ENCODE measurements around the gene FRA10AC1.

FRA10AC1 gene

DNA sequence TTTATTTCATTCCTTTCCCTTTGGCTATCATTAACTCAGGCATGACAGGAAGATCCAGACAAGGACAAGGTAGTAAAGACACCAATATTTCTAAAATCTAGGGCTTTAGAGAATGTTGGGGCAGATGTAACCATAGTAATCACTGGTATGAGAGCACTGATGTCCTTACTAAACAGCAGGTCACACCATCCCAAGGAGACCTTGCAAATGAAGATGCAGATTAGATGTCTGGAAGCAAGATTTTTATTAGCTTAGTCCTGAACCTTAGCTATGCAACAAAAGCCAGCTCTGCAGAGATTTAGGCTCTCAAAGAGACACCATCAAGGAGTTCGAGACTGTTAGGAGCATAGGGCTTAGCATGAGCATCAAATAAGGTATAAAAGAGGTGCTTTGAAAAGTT is 23.6 kb upstream of the FRA10AC1 start:
- Histone ChIP-seq H3K79me2 (ENCODE audit: low read length) (no peaks in the 10 kb centered on the region), H2AFZ (ENCODE audit: low read depth, low read length) (no peak overlapping the region), H3K4me3 (ENCODE audit: low read length) (no peak overlapping the region), H3K9me3 (ENCODE audit: insufficient read depth, low read length) (no peaks in the 10 kb centered on the region), H4K20me1 (ENCODE audit: insufficient read depth, low read length) (no peaks in the 10 kb centered on the region), H3K4me1 (ENCODE audit: low read length) (peaks cover 6% of the 10 kb centered on the region; the same call in 1 of the 2 replicates), H3K36me3 (replicated peaks; ENCODE audit: low read depth, low read length) (no peaks in the 10 kb centered on the region), H3K27ac (ENCODE audit: low read length) (no peak overlapping the region), H3K27me3 (ENCODE audit: low read depth, low read length) (no peaks in the 10 kb centered on the region), H3K4me2 (ENCODE audit: low read length) (no peak overlapping the region), H3K9ac (ENCODE audit: low read length) (no peak overlapping the region)
- TF ChIP-seq, protein P1, sequence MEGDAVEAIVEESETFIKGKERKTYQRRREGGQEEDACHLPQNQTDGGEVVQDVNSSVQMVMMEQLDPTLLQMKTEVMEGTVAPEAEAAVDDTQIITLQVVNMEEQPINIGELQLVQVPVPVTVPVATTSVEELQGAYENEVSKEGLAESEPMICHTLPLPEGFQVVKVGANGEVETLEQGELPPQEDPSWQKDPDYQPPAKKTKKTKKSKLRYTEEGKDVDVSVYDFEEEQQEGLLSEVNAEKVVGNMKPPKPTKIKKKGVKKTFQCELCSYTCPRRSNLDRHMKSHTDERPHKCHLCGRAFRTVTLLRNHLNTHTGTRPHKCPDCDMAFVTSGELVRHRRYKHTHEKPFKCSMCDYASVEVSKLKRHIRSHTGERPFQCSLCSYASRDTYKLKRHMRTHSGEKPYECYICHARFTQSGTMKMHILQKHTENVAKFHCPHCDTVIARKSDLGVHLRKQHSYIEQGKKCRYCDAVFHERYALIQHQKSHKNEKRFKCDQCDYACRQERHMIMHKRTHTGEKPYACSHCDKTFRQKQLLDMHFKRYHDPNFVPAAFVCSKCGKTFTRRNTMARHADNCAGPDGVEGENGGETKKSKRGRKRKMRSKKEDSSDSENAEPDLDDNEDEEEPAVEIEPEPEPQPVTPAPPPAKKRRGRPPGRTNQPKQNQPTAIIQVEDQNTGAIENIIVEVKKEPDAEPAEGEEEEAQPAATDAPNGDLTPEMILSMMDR (IDR thresholded peaks at IDR 0.05; ENCODE audit: low read depth, low read length): no peak
- no peak for TF ChIP-seq EZH2phosphoT487 (IDR thresholded peaks at IDR 0.05; ENCODE audit: low read depth)

DNA sequence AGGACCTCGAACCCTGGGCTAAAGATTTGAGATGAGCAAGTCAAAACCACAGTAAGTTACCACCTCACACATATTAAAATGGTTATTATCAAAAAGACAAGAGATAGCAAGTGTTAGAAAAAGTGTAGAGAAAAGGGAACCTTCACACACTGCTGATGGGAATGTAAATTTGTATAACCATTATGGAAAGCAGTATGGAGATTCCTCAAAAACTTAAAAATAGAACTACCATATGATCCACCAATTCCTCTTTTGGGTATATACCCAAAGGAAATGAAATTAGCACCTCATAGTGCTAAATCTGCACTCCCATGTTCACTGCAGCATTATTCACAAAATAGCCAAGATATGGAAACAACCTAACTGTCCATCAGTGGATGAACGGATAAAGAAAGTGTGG is 20.8 kb upstream of the FRA10AC1 start:
- no peaks in the 10 kb centered on the region for H3K27me3 ChIP-seq (ENCODE audit: low read depth, low read length)
- no peak for TF ChIP-seq EZH2phosphoT487 (IDR thresholded peaks at IDR 0.05; ENCODE audit: low read depth)
- TF ChIP-seq, protein P1 (IDR thresholded peaks at IDR 0.05; ENCODE audit: low read depth, low read length): no peak
- no peak overlapping the region for H3K27ac ChIP-seq (ENCODE audit: low read length)

DNA sequence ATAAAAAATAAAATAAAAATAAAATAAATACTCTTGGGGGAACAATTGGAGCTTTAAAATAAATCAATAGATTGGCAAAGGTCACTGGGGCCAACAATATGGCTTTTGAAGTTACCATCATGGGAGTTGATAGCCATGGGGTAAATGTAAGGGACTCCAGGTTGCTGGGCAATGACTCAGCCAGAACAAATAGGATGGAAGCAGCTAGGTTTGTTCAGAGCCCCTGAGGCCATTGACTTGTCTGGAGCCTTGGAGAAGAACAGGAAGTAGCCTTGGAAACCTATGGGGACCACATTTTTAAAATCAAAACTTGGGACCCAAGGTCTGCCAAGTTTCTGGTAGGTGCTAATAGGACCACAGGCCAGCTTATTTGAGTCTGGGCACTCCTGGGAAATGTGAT is 20.2 kb upstream of the FRA10AC1 start:
- H3K36me3 ChIP-seq (replicated peaks; ENCODE audit: low read depth, low read length): no peaks in the 10 kb centered on the region
- TF ChIP-seq, protein P1 (IDR thresholded peaks at IDR 0.05; ENCODE audit: low read depth, low read length): no peak
- no peak for TF ChIP-seq EZH2phosphoT487 (IDR thresholded peaks at IDR 0.05; ENCODE audit: low read depth)
- no peak overlapping the region for H3K9ac ChIP-seq (ENCODE audit: low read length)
- H3K9me3 ChIP-seq (ENCODE audit: insufficient read depth, low read length): no peaks in the 10 kb centered on the region
- peaks cover 26% of the 10 kb centered on the region for H3K4me1 ChIP-seq (ENCODE audit: low read length)
- H2AFZ ChIP-seq (ENCODE audit: low read depth, low read length): no peak overlapping the region
- H4K20me1 ChIP-seq (ENCODE audit: insufficient read depth, low read length): no peaks in the 10 kb centered on the region
- H3K79me2 ChIP-seq (ENCODE audit: low read length): no peaks in the 10 kb centered on the region
- no peak overlapping the region for H3K27ac ChIP-seq (ENCODE audit: low read length)
- H3K27me3 ChIP-seq (ENCODE audit: low read depth, low read length): no peaks in the 10 kb centered on the region
- H3K4me2 ChIP-seq (ENCODE audit: low read length): no peak overlapping the region
- H3K4me3 ChIP-seq (ENCODE audit: low read length): no peak overlapping the region

More for the DNA sequence above, 20.8 kb upstream of the FRA10AC1 start:
- Histone ChIP-seq H3K36me3 (replicated peaks; ENCODE audit: low read depth, low read length) (no peaks in the 10 kb centered on the region), H3K4me1 (ENCODE audit: low read length) (peaks cover 23% of the 10 kb centered on the region), H3K79me2 (ENCODE audit: low read length) (no peaks in the 10 kb centered on the region), H3K4me3 (ENCODE audit: low read length) (no peak overlapping the region), H3K4me2 (ENCODE audit: low read length) (no peak overlapping the region), H4K20me1 (ENCODE audit: insufficient read depth, low read length) (no peaks in the 10 kb centered on the region), H3K9me3 (ENCODE audit: insufficient read depth, low read length) (no peaks in the 10 kb centered on the region), H3K9ac (ENCODE audit: low read length) (no peak overlapping the region), H2AFZ (ENCODE audit: low read depth, low read length) (no peak overlapping the region)

DNA sequence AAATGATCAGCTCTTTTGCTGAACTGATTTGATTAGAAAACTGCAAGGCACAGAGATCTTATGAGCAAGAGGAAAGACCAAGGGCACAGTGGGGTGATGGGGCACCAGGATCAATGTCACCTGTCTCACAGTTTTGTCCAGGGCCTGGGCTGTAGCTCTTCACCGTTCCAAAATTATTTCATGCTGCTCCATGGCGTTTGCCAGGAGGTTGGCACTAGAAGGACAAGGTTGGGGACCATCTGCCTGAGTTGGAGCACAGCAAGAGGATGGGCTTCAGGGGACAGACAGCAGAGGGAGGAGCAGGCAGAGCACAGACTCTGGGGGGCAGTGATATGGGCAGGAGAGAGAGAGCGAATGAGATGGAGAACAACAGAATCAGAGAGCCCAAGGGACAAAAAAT is 17.5 kb upstream of the FRA10AC1 start:
- H4K20me1 ChIP-seq (ENCODE audit: insufficient read depth, low read length): no peaks in the 10 kb centered on the region
- no peaks in the 10 kb centered on the region for H3K79me2 ChIP-seq (ENCODE audit: low read length)
- no peak overlapping the region for H3K4me3 ChIP-seq (ENCODE audit: low read length)
- no peaks in the 10 kb centered on the region for H3K27me3 ChIP-seq (ENCODE audit: low read depth, low read length)
- peaks cover 45% of the 10 kb centered on the region for H3K4me1 ChIP-seq (ENCODE audit: low read length)
- no peak for TF ChIP-seq EZH2phosphoT487 (IDR thresholded peaks at IDR 0.05; ENCODE audit: low read depth)
- TF ChIP-seq, protein P1 (IDR thresholded peaks at IDR 0.05; ENCODE audit: low read depth, low read length): no peak
- no peak overlapping the region for H2AFZ ChIP-seq (ENCODE audit: low read depth, low read length)
- H3K27ac ChIP-seq (ENCODE audit: low read length): no peak overlapping the region
- peak overlapping the region; percentile 49 for H3K4me2 ChIP-seq (ENCODE audit: low read length)
- H3K9ac ChIP-seq (ENCODE audit: low read length): no peak overlapping the region
- no peaks in the 10 kb centered on the region for H3K9me3 ChIP-seq (ENCODE audit: insufficient read depth, low read length)
- H3K36me3 ChIP-seq (replicated peaks; ENCODE audit: low read depth, low read length): no peaks in the 10 kb centered on the region

Data from OCI-LY3 (cell line).